Measurements from ENCODE around the gene EFCC1.

GRCh38 chr3:128965818-128966217 is 35.3 kb upstream of the EFCC1 start:
- TF ChIP-seq POLR2A (IDR thresholded peaks at IDR 0.05; ENCODE audit: low read length) (no peak), EHMT2 (IDR thresholded peaks at IDR 0.05; ENCODE audit: low read depth) (no peak), MAX (IDR thresholded peaks at IDR 0.05) (no peak), EP300 (IDR thresholded peaks at IDR 0.05) (no peak), BCL3 (IDR thresholded peaks at IDR 0.05) (no peak), TP53 (CRISPR knock-in tag; IDR thresholded peaks at IDR 0.05) (no peak), ESRRA (IDR thresholded peaks at IDR 0.05; ENCODE audit: borderline replicate concordance, low read length) (no peak), KDM5A (IDR thresholded peaks at IDR 0.05) (no peak), NFE2L2 (conservative IDR thresholded peaks at IDR 0.05; ENCODE audit: low read length) (no peak), CHD2 (IDR thresholded peaks at IDR 0.05; ENCODE audit: low read length, partially characterized antibody) (no peak)
- TF ChIP-seq, protein P1, sequence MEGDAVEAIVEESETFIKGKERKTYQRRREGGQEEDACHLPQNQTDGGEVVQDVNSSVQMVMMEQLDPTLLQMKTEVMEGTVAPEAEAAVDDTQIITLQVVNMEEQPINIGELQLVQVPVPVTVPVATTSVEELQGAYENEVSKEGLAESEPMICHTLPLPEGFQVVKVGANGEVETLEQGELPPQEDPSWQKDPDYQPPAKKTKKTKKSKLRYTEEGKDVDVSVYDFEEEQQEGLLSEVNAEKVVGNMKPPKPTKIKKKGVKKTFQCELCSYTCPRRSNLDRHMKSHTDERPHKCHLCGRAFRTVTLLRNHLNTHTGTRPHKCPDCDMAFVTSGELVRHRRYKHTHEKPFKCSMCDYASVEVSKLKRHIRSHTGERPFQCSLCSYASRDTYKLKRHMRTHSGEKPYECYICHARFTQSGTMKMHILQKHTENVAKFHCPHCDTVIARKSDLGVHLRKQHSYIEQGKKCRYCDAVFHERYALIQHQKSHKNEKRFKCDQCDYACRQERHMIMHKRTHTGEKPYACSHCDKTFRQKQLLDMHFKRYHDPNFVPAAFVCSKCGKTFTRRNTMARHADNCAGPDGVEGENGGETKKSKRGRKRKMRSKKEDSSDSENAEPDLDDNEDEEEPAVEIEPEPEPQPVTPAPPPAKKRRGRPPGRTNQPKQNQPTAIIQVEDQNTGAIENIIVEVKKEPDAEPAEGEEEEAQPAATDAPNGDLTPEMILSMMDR (IDR thresholded peaks at IDR 0.05), result no peak
- TF ChIP-seq, protein P2, sequence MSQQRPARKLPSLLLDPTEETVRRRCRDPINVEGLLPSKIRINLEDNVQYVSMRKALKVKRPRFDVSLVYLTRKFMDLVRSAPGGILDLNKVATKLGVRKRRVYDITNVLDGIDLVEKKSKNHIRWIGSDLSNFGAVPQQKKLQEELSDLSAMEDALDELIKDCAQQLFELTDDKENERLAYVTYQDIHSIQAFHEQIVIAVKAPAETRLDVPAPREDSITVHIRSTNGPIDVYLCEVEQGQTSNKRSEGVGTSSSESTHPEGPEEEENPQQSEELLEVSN (IDR thresholded peaks at IDR 0.05; ENCODE audit: borderline replicate concordance, low read depth), result no peak
